ENCODE data around the gene TDG. TPM values are rescaled to one million over a fixed set of nuclear protein-coding genes. Genes with fewer than 3 reads are reported as not detected.

Gene TDG
- total RNA-seq, 1 donor from 2014 or later, result 34.9 TPM

DNA sequence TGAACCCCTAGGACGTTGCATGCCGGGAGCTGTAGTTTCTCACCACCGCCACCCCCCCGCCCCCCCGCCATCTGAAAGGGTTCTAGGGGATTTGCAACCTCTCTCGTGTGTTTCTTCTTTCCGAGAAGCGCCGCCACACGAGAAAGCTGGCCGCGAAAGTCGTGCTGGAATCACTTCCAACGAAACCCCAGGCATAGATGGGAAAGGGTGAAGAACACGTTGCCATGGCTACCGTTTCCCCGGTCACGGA lies 36.0 kb upstream of the TDG start:
- no peak for DNase-seq (ENCODE audit: low read depth)
- H3K27me3 ChIP-seq (ENCODE audit: control insufficient read depth, insufficient read depth, low read length), result no peaks in the 10 kb centered on the region
- TF ChIP-seq, protein P1, sequence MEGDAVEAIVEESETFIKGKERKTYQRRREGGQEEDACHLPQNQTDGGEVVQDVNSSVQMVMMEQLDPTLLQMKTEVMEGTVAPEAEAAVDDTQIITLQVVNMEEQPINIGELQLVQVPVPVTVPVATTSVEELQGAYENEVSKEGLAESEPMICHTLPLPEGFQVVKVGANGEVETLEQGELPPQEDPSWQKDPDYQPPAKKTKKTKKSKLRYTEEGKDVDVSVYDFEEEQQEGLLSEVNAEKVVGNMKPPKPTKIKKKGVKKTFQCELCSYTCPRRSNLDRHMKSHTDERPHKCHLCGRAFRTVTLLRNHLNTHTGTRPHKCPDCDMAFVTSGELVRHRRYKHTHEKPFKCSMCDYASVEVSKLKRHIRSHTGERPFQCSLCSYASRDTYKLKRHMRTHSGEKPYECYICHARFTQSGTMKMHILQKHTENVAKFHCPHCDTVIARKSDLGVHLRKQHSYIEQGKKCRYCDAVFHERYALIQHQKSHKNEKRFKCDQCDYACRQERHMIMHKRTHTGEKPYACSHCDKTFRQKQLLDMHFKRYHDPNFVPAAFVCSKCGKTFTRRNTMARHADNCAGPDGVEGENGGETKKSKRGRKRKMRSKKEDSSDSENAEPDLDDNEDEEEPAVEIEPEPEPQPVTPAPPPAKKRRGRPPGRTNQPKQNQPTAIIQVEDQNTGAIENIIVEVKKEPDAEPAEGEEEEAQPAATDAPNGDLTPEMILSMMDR (IDR thresholded peaks at IDR 0.05; ENCODE audit: insufficient read depth, low read length, poor library complexity, severe bottlenecking), result no peak
- peaks cover 1% of the 10 kb centered on the region for H3K36me3 ChIP-seq (ENCODE audit: control insufficient read depth, insufficient read depth, low read length)
- peak overlapping the region; percentile 56 for H3K4me3 ChIP-seq (ENCODE audit: low read depth, low read length)

DNA sequence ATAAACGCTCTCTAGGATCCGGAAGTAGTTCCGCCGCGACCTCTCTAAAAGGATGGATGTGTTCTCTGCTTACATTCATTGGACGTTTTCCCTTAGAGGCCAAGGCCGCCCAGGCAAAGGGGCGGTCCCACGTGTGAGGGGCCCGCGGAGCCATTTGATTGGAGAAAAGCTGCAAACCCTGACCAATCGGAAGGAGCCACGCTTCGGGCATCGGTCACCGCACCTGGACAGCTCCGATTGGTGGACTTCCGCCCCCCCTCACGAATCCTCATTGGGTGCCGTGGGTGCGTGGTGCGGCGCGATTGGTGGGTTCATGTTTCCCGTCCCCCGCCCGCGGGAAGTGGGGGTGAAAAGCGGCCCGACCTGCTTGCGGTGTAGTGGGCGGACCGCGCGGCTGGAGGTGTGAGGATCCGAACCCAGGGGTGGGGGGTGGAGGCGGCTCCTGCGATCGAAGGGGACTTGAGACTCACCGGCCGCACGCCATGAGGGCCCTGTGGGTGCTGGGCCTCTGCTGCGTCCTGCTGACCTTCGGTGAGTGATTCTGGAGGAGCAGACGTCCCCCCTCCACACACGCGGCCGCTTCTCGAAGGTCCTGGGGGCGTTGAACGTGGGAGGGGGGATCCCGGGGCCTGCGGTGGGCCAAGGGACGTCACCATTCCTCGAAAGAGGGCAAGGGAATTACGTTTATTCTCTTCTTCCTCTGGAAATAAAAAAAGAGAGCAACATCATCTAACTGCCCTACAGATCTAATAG lies 35.5 kb upstream of the TDG start, which contains the start of gene HSP90B1:
HSP90B1 (plus strand) TSS at position 377 of the 753 bp plus-strand sequence; CDS start at position 483, 106 bp downstream.
- TF ChIP-seq, protein P1 (IDR thresholded peaks at IDR 0.05; ENCODE audit: insufficient read depth, low read length, poor library complexity, severe bottlenecking), result no peak
- no peaks in the 10 kb centered on the region for H3K27me3 ChIP-seq (ENCODE audit: control insufficient read depth, insufficient read depth, low read length)
- peak; percentile 98 for DNase-seq (ENCODE audit: low read depth)
- H3K4me3 ChIP-seq (ENCODE audit: low read depth, low read length), result peak within 1 kb of the TSS; percentile 92
- peaks cover 1% of the 10 kb centered on the region for H3K36me3 ChIP-seq (ENCODE audit: control insufficient read depth, insufficient read depth, low read length)

DNA sequence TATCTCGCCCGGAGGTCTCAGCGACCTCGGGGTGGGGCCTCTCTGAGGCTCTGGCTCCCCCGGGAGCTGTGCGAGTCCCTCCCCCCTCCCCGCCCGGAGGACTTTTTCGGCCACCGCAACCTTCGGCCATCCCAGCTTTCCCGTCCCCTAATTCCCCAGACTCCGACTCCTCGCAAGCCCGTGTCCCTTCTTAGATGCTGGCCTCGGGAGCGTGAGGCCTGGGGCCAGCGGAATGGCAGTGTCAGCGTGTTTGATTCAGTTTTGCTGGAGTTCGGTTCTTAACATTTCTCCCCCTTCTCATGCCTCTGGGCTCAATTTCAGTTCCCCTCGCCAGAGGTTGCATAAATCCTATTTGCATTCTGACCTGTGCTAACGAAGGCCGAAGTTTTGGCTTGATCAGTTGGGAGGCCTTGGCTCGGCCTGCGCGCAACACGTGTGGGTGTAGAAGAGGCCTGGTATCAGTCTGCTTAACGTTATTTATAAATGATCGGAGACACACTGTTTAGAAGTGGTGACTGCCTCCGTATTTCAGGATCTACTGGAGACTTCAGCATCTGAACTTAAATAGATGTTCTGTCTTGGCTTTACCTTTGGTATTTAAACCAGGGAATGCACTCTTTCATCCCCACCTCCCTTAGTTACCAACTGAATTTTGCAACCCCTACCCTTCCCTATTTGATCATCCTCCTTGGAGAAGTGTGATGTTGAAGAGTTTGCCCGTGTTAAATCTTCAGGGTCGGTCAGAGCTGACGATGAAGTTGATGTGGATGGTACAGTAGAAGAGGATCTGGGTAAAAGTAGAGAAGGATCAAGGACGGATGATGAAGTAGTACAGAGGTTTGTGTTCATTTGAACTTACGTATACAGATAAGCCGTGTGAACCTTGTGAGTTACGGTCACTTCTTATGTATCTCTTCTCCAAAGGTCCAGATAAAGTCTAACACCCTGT lies 34.6 kb upstream of the TDG start:
- H3K4me3 ChIP-seq (ENCODE audit: low read depth, low read length), result peak overlapping the region; percentile 92
- no peaks in the 10 kb centered on the region for H3K27me3 ChIP-seq (ENCODE audit: control insufficient read depth, insufficient read depth, low read length)
- no peak for DNase-seq (ENCODE audit: low read depth)
- H3K36me3 ChIP-seq (ENCODE audit: control insufficient read depth, insufficient read depth, low read length), result peaks cover 4% of the 10 kb centered on the region
- TF ChIP-seq, protein P1 (IDR thresholded peaks at IDR 0.05; ENCODE audit: insufficient read depth, low read length, poor library complexity, severe bottlenecking), result no peak

DNA sequence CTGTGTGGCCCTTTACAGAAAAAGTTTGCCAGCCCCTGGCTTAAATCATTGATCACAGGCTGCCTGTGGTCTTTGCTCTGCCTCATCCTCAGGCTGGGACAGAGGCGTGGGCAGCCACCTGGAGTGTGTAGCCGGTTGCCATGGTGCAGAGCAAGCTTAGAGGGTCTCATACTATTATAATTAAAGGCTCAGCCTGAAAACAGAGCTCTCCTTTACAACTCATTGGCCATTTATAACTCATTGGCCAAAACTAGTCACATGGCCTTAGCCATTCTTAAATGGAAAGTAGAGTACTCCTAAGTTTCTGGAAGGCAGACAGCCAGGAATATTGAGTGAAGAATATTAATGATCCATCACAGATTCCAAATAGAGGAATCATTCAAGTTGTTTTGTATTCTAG lies 32.4 kb upstream of the TDG start:
- no peaks in the 10 kb centered on the region for H3K27me3 ChIP-seq (ENCODE audit: control insufficient read depth, insufficient read depth, low read length)
- peaks cover 4% of the 10 kb centered on the region for H3K36me3 ChIP-seq (ENCODE audit: control insufficient read depth, insufficient read depth, low read length)
- H3K4me3 ChIP-seq (ENCODE audit: low read depth, low read length), result no peak overlapping the region
- TF ChIP-seq, protein P1 (IDR thresholded peaks at IDR 0.05; ENCODE audit: insufficient read depth, low read length, poor library complexity, severe bottlenecking), result no peak
- no peak for DNase-seq (ENCODE audit: low read depth)

DNA sequence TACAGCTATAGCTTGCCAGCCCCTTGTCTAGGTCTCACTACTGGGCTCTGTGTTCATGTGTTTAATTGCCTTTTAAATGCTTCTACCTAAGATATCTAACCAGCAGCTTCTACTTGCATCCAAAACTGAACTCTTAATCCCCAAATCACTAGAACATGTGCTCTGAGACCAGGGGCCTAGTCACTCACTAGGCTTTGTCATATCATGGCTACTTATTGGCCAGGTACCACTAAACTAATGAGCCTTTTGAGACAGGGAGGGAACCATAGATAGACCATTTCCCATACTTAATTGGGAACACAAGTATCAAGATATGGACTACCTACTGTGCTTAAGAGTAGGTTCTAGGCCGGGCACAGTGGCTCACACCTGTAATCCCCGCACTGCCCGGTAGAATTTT lies 29.0 kb upstream of the TDG start:
- no peaks in the 10 kb centered on the region for H3K27me3 ChIP-seq (ENCODE audit: control insufficient read depth, insufficient read depth, low read length)
- no peak for DNase-seq (ENCODE audit: low read depth)
- H3K4me3 ChIP-seq (ENCODE audit: low read depth, low read length), result no peak overlapping the region
- TF ChIP-seq, protein P1 (IDR thresholded peaks at IDR 0.05; ENCODE audit: insufficient read depth, low read length, poor library complexity, severe bottlenecking), result no peak
- H3K36me3 ChIP-seq (ENCODE audit: control insufficient read depth, insufficient read depth, low read length), result peaks cover 6% of the 10 kb centered on the region

Data from kidney epithelial cell (primary cell).